Stimulated activated effector memory CD8-positive, alpha-beta T cell treated with anti-CD3 and anti-CD28 coated beads, Interleukin-12 subunit alpha, Interleukin-12 subunit beta, amount 100 ng/mL, for 72 hours (primary cell): Measurements from ENCODE around the gene PLEKHA7.

Source experiments
- ATAC-seq: fragments of 150-1000 bp; cut with Tn5 transposase; 2 replicates; pipeline ENCODE4 v1.10.0; 2021
- DNase-seq, 2 donors: peaks; one replicate each; pipeline ENCODE4 v3.0.0; 2021 to 2022; ENCODE audit warnings: low spot score in 2 of 2
- H3K27ac Mint-ChIP-seq: one replicate; pipeline ENCODE4 v1.8.0; 2022; ENCODE audit warnings: mild to moderate bottlenecking, mixed read lengths
- H3K36me3 Mint-ChIP-seq: one replicate; pipeline ENCODE4 v1.8.0; 2022; ENCODE audit warnings: mild to moderate bottlenecking, mixed read lengths
- H3K4me1 Mint-ChIP-seq: one replicate; pipeline ENCODE4 v1.8.0; 2022; ENCODE audit warnings: mixed read lengths
- H3K4me3 Mint-ChIP-seq: one replicate; pipeline ENCODE4 v1.8.0; 2022; ENCODE audit warnings: mild to moderate bottlenecking, mixed read lengths
- H3K9me3 Mint-ChIP-seq: one replicate; pipeline ENCODE4 v1.8.0; 2022; ENCODE audit warnings: mixed read lengths

The PLEKHA7 gene

GRCh38 chr11:16769386-16769785, 244.8 kb downstream of the PLEKHA7 start:
- ATAC-seq (no peak), DNase-seq (peak in 1 of 2 donors; percentile 26)
- Mint-ChIP-seq H3K27ac (no peak overlapping the region), H3K36me3 (no peaks in the 10 kb centered on the region), H3K4me1 (no peaks in the 10 kb centered on the region), H3K4me3 (no peak overlapping the region), H3K9me3 (no peaks in the 10 kb centered on the region)

- ATAC-seq (no peak), DNase-seq (no peak)
- Mint-ChIP-seq H3K4me1 (no peaks in the 10 kb centered on the region), H3K27ac (no peak overlapping the region), H3K4me3 (no peak overlapping the region), H3K36me3 (no peaks in the 10 kb centered on the region), H3K9me3 (no peaks in the 10 kb centered on the region)
Observed at GRCh38 chr11:16767957-16768356, 246.3 kb downstream of the PLEKHA7 start.

- no peaks in the 10 kb centered on the region for H3K4me1 Mint-ChIP-seq
- DNase-seq, result no peak
- H3K4me3 Mint-ChIP-seq, result no peak overlapping the region
- H3K9me3 Mint-ChIP-seq, result no peaks in the 10 kb centered on the region
- no peaks in the 10 kb centered on the region for H3K36me3 Mint-ChIP-seq
- no peak overlapping the region for H3K27ac Mint-ChIP-seq
- ATAC-seq, result no peak
Observed at GRCh38 chr11:16767137-16767536, 247.1 kb downstream of the PLEKHA7 start.

- H3K4me1 Mint-ChIP-seq, result peaks cover 4% of the 10 kb centered on the region
Observed at GRCh38 chr11:16764888-16765287, 249.3 kb downstream of the PLEKHA7 start.

GRCh38 chr11:16763746-16764145, 250.5 kb downstream of the PLEKHA7 start:
- no peaks in the 10 kb centered on the region for H3K9me3 Mint-ChIP-seq
- DNase-seq, result no peak
- H3K36me3 Mint-ChIP-seq, result no peaks in the 10 kb centered on the region
- H3K27ac Mint-ChIP-seq, result no peak overlapping the region
- no peak overlapping the region for H3K4me3 Mint-ChIP-seq
- H3K4me1 Mint-ChIP-seq, result peaks cover 14% of the 10 kb centered on the region
- no peak for ATAC-seq

More at GRCh38 chr11:16764888-16765287, 249.3 kb downstream of the PLEKHA7 start:
- Mint-ChIP-seq H3K36me3 (no peaks in the 10 kb centered on the region), H3K9me3 (no peaks in the 10 kb centered on the region), H3K4me3 (no peak overlapping the region), H3K27ac (no peak overlapping the region)
- ATAC-seq (no peak), DNase-seq (no peak)

- no peak for DNase-seq
- ATAC-seq, result peak; percentile 44
- H3K4me1 Mint-ChIP-seq, result peaks cover 14% of the 10 kb centered on the region
Observed at GRCh38 chr11:16759857-16760508, 254.2 kb downstream of the PLEKHA7 start.

GRCh38 chr11:16758382-16759024, 255.7 kb downstream of the PLEKHA7 start:
- Mint-ChIP-seq H3K36me3 (no peaks in the 10 kb centered on the region), H3K4me1 (peaks cover 19% of the 10 kb centered on the region), H3K27ac (peak overlapping the region; percentile 23), H3K4me3 (no peak overlapping the region), H3K9me3 (no peaks in the 10 kb centered on the region)
- ATAC-seq (no peak), DNase-seq (no peak)

More at GRCh38 chr11:16759857-16760508, 254.2 kb downstream of the PLEKHA7 start:
- Mint-ChIP-seq H3K9me3 (no peaks in the 10 kb centered on the region), H3K36me3 (no peaks in the 10 kb centered on the region), H3K27ac (peak overlapping the region; percentile 23), H3K4me3 (no peak overlapping the region)

GRCh38 chr11:16750417-16750816, 263.8 kb downstream of the PLEKHA7 start:
- ATAC-seq, result peak; percentile 77
- H3K9me3 Mint-ChIP-seq, result no peaks in the 10 kb centered on the region
- H3K27ac Mint-ChIP-seq, result peak overlapping the region; percentile 30
- no peak for DNase-seq
- H3K4me1 Mint-ChIP-seq, result peaks cover 34% of the 10 kb centered on the region
- no peak overlapping the region for H3K4me3 Mint-ChIP-seq
- H3K36me3 Mint-ChIP-seq, result no peaks in the 10 kb centered on the region

- no peaks in the 10 kb centered on the region for H3K9me3 Mint-ChIP-seq
- H3K4me1 Mint-ChIP-seq, result peaks cover 40% of the 10 kb centered on the region
- H3K4me3 Mint-ChIP-seq, result peak overlapping the region; percentile 10
- peak overlapping the region; percentile 30 for H3K27ac Mint-ChIP-seq
- ATAC-seq, result peak; percentile 97
- no peaks in the 10 kb centered on the region for H3K36me3 Mint-ChIP-seq
- peak in 1 of 2 donors; percentile 59 for DNase-seq
Observed at GRCh38 chr11:16749666-16750065, 264.5 kb downstream of the PLEKHA7 start.

GRCh38 chr11:16749092-16749491, 265.1 kb downstream of the PLEKHA7 start:
- no peaks in the 10 kb centered on the region for H3K9me3 Mint-ChIP-seq
- no peak overlapping the region for H3K27ac Mint-ChIP-seq
- ATAC-seq, result no peak
- DNase-seq, result no peak
- H3K4me3 Mint-ChIP-seq, result no peak overlapping the region
- H3K4me1 Mint-ChIP-seq, result peaks cover 43% of the 10 kb centered on the region
- H3K36me3 Mint-ChIP-seq, result no peaks in the 10 kb centered on the region

GRCh38 chr11:16745950-16746605, 268.1 kb downstream of the PLEKHA7 start:
- DNase-seq (no peak), ATAC-seq (no peak)
- H3K4me1 Mint-ChIP-seq, result peaks cover 61% of the 10 kb centered on the region
- H3K9me3 Mint-ChIP-seq, result no peaks in the 10 kb centered on the region
- no peak overlapping the region for H3K4me3 Mint-ChIP-seq
- peak overlapping the region; percentile 68 for H3K27ac Mint-ChIP-seq
- H3K36me3 Mint-ChIP-seq, result no peaks in the 10 kb centered on the region

GRCh38 chr11:16744128-16744725, 270.0 kb downstream of the PLEKHA7 start:
- peaks cover 47% of the 10 kb centered on the region for H3K4me1 Mint-ChIP-seq

GRCh38 chr11:16743478-16743877, 270.7 kb downstream of the PLEKHA7 start:
- Mint-ChIP-seq H3K4me1 (peaks cover 44% of the 10 kb centered on the region), H3K27ac (no peak overlapping the region), H3K4me3 (no peak overlapping the region), H3K9me3 (no peaks in the 10 kb centered on the region), H3K36me3 (no peaks in the 10 kb centered on the region)
- DNase-seq (no peak), ATAC-seq (no peak)

More at GRCh38 chr11:16744128-16744725, 270.0 kb downstream of the PLEKHA7 start:
- Mint-ChIP-seq H3K36me3 (no peaks in the 10 kb centered on the region), H3K27ac (peak overlapping the region; percentile 68), H3K9me3 (no peaks in the 10 kb centered on the region), H3K4me3 (no peak overlapping the region)
- ATAC-seq, result no peak
- DNase-seq, result no peak

GRCh38 chr11:16741473-16741872, 272.7 kb downstream of the PLEKHA7 start:
- no peaks in the 10 kb centered on the region for H3K36me3 Mint-ChIP-seq
- ATAC-seq (no peak), DNase-seq (no peak)
- H3K4me1 Mint-ChIP-seq, result peaks cover 50% of the 10 kb centered on the region
- no peaks in the 10 kb centered on the region for H3K9me3 Mint-ChIP-seq
- H3K27ac Mint-ChIP-seq, result peak overlapping the region; percentile 5
- no peak overlapping the region for H3K4me3 Mint-ChIP-seq

- no peaks in the 10 kb centered on the region for H3K36me3 Mint-ChIP-seq
- DNase-seq, result no peak
- no peak overlapping the region for H3K27ac Mint-ChIP-seq
- no peaks in the 10 kb centered on the region for H3K9me3 Mint-ChIP-seq
- peak; percentile 31 for ATAC-seq
- peaks cover 28% of the 10 kb centered on the region for H3K4me1 Mint-ChIP-seq
- H3K4me3 Mint-ChIP-seq, result no peak overlapping the region
Observed at GRCh38 chr11:16738947-16739815, 275.0 kb downstream of the PLEKHA7 start.
